Measurements from ENCODE around the gene SLC2A1.

DNA sequence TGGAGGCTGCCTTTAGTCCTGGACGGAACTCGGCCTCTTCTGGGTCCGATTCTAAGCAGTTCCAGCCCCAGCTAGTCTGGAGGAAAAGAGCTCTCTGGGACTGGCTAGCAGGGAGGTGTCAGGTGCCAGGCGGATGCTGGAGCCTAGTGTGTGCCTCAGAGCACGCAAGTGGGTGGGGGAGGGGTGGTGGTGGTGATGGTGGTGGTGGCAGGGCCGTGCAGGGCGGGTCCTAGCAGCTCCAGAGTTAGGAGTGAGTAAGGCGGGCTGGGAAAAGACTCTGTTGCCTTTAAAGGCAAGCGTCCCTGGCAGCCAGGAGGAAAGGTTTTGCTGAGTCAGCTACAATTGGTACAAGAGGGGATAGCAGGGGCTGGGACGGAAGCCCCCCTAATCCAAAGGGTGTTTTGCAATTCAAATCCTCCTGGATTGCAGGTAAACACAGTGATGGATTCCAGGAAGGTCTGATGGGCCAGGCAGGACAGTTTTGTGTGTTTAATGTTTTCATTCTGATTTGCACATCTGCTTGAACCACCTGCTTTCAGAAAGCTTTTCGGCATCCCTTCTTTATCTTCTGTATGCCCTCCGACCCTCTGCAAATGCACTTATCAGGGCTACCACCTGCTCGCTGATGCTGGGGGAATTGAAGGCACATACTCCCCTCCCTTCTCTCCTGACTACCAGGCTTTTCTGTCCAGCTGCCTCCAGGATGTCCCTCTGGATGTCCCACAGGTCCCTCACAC, 4.1 kb upstream of the SLC2A1 start:
- TF ChIP-seq, protein P1, sequence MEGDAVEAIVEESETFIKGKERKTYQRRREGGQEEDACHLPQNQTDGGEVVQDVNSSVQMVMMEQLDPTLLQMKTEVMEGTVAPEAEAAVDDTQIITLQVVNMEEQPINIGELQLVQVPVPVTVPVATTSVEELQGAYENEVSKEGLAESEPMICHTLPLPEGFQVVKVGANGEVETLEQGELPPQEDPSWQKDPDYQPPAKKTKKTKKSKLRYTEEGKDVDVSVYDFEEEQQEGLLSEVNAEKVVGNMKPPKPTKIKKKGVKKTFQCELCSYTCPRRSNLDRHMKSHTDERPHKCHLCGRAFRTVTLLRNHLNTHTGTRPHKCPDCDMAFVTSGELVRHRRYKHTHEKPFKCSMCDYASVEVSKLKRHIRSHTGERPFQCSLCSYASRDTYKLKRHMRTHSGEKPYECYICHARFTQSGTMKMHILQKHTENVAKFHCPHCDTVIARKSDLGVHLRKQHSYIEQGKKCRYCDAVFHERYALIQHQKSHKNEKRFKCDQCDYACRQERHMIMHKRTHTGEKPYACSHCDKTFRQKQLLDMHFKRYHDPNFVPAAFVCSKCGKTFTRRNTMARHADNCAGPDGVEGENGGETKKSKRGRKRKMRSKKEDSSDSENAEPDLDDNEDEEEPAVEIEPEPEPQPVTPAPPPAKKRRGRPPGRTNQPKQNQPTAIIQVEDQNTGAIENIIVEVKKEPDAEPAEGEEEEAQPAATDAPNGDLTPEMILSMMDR (IDR thresholded peaks at IDR 0.05; ENCODE audit: insufficient read depth, low read length), result no peak
- TF ChIP-seq POLR2AphosphoS5 (IDR thresholded peaks at IDR 0.05; ENCODE audit: low read depth) (no peak), SPI1 (IDR thresholded peaks at IDR 0.05; ENCODE audit: borderline replicate concordance, low read depth) (no peak), GABPA (IDR thresholded peaks at IDR 0.05; ENCODE audit: low read depth) (no peak)

Measured in HL-60 (cell line).